Activated CD8-positive, alpha-beta memory T cell treated with anti-CD3 and anti-CD28 coated beads for 24 hours (primary cell): ENCODE data around the gene KIF15.
A peak's percentile ranks its signal among the peaks of the same experiment; 100 is the strongest.
"Not testable (repeated sequence)": the region's sequence is repeated elsewhere in the genome, so short reads cannot be mapped to it uniquely, and the experiment has no call there.

ENCODE experiments used
- DNase-seq: peaks from one replicate; pipeline ENCODE4 v3.0.0-alpha.2; 2020

The KIF15 gene

DNA sequence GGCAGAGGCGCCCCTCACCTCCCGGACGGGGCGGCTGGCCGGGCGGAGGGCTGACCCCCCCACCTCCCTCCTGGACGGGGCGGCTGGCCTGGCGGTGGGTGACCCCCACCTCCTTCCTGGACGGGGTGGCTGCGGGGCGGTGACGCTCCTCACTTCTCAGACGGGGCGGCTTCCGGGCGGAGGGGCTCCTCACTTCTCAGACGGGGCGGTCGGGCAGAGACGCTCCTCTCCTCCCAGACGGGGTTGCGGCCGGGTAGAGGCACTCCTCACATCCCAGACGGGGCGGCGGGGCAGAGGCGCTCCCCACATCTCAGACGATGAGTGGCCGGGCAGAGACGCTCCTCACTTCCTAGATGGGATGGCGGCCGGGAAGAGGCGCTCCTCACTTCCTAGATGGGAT is 59.6 kb downstream of the KIF15 start:
- DNase-seq: not testable (repeated sequence)

DNA sequence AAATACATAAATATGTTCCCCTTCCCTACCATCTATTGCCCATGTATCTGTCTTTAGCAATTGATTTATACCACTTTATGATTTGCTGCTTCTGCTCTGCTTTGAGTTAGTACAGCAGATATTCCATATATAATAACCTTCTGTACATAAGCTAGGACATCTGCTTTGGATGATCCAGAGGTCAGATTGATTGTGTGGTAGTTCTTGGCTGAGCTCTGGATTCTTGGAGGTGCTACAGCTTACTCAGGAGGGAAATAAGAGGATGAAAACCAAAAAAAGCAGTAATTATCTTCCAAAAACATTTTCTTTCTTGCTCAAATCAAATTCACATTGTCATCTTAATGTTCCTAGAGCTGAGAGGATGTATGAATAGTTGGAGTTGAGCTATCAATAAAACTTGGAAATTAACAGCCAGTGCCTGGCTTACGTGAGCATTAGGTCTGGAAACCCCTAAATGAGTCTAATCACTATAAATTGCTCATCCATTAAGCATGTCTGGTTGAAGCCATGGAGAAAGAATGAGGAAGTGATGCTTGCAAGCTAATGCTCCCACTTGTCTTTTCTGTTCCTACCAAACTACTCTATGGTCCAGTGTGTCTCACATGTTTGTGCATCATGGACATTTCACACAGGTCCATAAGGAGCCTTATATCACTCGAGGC is 63.8 kb downstream of the KIF15 start:
- no peak for DNase-seq

DNA sequence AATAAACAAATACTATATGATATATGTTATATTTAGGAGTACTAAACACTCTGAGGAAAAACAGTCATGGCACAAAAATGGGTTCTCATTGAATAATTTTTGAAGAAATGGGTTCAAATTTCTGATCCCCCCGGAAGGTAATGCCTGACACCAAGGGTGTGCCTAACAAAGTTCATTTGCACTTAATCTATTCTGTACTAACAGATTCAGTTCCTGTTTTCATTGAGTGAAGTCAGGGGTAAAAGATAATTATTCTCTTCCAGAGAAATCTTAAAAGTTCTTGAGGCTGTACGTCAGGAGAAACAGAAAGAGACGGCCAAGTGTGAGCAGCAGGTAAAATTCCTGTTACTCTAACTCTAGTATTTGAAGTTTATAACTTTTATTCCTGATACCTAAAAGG is 65.6 kb downstream of the KIF15 start:
- DNase-seq: no peak

DNA sequence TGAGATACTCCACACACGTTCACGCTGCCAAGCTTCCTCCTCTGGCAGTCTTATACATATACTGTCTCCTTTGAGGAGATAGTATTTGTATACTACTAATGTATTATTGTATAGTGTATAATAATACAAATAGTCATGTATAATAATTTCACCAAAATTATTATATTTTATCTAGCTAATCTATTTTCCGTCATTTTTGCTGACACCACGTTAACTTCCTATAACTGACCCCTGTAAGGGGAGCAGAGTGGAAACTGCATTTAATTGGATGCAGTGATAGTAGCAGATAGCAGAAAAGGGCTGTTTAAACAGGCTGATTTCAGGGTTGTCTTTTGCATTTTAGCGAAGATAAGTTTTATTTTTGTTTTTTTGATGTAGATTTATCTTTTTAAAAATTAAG is 69.6 kb downstream of the KIF15 start:
- no peak for DNase-seq

DNA sequence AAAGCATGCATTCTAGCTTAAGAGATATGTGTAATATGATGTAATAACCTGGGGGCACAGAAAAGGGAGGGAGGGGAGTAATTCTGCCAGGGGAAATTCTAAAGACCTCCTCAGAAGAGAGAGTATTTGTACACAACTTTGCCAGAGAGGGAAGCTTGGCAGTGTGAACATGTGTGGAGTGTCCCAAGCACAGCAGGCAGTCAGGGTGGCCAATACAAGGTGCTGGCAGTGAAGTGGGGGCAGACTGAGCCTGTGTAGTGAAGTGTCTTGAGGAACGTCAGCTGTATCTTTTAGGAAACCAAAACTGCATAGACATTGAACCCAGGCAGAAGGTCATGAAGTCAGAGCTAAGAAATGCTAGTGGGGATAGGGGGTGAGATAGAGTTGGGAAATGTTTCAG is 70.4 kb downstream of the KIF15 start:
- no peak for DNase-seq

DNA sequence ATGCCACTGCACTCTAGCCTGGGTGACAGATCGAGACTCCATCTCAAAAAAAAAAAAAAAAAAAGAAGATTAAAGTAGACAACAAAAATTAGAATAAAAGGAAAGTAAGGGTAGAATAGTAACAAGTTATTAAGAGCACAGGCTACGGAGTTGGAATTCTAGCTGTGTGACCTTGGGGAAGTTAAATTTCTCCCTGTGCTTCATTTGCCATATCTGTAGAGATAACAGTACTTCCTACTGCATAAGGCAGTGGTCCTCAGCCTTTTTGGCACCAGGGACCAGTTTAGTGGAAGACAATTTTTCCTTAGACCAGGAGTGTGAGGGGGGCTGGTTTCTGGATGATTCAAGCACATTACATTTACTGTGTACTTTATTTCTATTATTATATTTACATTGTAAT is 71.4 kb downstream of the KIF15 start:
- no peak for DNase-seq

DNA sequence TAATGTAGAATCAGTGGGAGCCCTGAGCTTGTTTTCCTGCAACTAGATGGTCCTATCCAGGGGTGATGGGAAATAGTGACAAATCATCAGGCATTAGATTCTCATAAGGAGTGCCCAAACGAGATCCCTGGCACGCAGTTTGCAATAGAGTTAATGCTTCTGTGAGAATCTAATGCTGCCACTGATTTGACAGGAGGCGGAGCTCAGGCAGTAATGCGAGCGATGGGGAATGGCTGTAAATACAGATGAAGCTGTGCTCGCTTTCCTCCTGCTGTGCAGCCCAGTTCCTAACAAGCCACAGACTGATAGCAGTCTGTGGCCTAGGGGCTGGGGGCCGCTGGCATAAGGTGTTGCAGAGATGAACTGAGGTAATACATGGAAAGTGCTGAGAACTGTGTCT is 71.8 kb downstream of the KIF15 start:
- DNase-seq: no peak

DNA sequence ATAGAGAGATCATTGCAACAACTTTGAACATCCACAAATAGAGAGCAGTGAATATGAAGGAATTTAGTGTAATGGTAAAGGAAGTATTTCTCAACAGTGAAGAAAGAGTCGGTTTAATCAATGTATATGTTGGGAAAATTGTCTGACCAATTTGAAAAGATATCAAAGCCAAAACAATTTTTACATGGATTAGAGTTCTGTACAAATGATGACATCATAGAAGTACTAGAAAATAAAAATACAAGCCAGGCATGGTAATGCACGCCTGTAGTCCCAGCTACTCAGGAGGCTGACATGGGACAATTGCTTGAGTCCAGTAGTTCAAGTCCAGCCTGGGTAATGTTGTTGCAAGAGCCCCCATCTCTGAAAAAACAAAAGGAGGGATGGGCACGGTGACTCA is 74.1 kb downstream of the KIF15 start:
- no peak for DNase-seq

DNA sequence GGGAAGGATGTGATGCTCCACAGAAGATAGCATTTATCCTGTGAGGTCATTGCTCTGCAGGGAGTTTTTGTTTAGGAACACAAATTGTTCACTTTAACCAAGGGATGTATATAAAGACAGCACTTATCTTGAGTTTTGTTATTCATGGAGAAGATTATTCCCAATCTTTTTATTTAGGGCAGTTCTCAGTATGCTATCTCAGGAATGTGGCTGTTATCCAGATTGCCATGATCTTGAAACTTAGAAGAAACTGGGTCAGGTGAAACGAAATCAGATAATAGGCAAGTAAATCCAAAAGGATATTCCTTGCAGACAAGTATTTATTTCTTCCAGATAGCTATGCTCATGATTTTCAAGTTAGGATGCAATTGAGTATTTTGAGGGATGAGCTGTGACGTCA is 80.8 kb downstream of the KIF15 start:
- no peak for DNase-seq

DNA sequence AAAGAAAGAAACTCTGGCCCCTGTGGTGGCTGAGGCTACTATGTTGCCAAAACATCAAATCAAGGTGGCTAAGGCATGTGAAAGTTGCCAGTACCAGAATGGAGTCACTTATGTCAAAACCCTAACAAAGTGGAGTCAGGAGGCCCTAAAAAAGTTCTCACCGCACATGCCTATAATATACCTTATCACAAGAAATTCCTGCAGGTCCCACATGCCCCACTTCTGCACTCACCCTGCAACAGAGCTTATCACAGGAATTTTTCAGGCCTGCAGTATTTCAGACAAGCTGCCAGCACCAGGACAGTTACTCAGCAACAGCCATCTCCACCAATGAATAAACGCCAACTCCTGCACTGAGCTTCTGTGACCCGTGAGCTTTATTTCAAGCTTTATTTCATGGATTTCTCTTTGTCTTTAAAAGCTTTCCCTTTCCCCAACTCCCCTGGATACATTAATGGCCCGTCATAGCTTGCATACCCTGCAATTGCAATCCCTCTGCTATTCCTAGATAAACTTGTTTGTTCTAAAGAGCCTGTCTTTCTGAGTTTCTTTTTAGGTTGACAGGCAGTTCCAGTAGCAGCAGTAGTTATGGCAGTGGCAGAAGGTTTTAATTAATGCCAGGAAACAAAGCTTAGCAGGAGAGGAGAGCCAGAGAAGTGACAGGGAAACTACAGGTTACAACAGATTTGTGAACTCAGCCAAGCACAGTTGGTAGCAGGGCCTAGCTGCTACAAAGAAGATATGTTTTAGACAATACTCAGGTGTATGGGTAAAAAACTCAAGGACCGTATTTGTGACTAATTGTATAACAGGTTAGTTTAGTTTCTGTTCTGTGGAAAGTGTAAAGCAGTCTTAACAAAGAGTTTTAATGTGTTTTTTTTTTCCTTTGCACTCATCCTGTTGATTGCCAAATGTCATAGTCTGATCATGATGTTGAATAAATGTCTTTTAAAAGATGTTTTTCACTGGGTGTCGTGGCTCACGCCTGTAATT is 84.2 kb downstream of the KIF15 start:
- no peak for DNase-seq

DNA sequence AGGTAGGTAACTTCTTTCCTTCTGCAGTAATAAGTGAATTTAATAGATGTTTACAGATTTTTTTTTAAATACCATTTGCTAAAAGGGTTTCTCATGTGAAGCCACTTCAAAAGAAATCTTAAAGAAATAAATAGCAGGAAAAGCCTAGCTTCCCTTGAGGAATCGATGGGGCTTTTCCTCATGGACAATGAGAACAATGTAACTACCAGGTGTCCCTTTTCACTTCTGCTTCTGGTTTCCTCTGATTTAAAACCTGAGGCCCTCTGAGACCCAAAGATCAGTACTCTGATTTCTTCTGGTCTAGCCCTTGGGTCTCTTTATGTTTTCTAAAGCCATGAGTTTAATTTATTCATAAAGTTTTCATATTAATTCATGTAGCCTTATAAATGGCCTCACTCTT is 87.0 kb downstream of the KIF15 start:
- DNase-seq: no peak

DNA sequence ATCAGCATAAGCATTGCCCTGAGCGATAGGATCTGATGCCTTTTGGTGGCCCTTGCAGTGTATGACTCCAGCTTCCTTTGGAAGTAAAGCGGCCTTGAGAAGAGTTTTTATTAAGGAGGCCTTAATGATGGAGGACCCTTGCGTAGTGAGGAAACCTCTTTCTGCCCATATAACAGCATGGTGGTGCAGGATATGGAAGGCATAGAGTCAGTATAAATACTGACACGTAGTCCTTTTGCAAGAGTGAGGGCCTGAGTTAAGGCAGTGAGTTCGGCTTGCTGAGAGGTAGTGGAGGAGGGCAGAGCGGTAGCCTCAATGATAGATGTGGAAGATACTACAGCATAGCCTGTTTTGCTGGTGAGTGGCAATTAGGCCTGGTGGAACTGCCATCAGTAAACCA is 95.1 kb downstream of the KIF15 start:
- DNase-seq: not testable (repeated sequence)

DNA sequence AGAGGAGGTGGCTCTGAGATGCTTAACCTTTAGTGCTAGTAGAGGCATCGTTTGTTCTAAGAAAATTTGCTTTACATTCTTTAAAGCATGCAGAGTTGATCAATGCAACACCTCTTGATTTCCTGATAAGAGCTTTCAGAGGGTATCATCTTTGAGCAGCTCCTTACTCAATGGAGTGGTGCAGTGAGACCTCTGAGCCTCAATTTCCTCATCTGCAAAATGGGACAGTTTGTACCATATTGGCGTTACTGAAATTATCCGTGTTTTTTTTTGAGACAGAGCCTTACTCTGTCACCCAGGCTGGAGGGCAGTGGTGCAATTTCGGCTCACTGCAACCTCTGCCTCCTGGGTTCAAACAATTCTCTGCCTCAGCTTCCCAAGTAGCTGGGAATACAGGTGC is 98.5 kb downstream of the KIF15 start:
- no peak for DNase-seq

DNA sequence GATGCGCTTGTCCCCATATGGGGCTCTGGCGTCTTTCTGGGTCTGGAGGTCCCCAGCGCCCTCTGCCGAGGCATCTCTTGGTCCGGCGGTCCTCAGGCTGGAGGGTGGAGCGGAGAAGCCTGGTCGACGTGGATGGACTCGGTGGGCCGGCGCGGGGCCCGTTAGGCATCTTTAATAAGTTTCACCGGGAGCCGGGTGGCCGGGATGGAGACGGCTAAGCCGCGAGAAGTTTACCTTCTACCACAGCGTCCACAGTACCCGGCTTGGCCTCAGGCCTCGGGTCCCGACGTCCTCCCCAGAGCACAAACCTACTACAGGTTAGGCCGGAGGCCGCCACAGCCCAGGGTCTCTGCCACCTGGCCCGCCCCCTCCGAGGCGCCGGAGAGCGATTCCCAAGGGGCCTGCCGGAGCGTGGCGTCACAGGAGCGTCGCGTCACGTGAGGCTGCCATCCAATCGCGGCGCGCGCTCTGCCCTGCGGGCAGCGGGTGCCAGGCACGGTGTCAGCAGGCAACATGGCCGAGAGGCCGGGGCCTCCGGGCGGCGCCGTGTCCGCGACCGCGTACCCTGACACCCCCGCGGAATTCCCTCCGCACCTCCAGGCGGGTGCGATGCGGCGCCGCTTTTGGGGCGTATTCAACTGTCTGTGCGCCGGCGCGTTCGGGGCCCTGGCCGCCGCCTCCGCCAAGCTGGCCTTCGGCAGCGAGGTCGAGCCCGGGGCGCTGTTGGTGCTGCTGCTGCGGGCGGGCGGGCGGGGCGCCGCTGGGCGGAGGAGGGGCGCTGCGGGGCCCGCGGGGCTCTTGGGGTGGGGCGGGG is 100.0 kb downstream of the KIF15 start, which contains the start of gene TMEM42:
TMEM42 (plus strand) TSS at position 501 of the 814 bp plus-strand sequence; CDS start at position 514, 13 bp downstream.
- peak; percentile 95 for DNase-seq

DNA sequence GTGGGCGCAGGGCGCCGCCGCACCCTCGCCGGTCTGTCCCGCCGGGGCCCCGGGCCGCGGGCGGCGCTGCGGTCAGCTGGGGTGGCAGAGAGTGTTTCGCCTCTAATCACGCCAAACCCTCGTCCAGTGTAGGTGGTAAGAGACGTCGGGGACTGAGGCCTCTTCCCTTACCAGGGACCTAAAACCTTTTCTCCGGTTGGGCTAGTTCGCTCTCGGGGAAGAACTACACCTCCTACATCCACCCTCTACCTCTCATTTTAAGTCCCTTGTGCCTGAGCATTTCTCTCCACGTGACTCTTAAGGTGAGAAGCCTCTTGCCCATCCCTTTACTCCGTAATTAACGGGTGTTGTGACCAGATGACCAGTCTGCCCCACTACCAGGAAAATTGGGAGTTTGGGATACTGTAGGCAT is 100.6 kb downstream of the KIF15 start:
- no peak for DNase-seq

DNA sequence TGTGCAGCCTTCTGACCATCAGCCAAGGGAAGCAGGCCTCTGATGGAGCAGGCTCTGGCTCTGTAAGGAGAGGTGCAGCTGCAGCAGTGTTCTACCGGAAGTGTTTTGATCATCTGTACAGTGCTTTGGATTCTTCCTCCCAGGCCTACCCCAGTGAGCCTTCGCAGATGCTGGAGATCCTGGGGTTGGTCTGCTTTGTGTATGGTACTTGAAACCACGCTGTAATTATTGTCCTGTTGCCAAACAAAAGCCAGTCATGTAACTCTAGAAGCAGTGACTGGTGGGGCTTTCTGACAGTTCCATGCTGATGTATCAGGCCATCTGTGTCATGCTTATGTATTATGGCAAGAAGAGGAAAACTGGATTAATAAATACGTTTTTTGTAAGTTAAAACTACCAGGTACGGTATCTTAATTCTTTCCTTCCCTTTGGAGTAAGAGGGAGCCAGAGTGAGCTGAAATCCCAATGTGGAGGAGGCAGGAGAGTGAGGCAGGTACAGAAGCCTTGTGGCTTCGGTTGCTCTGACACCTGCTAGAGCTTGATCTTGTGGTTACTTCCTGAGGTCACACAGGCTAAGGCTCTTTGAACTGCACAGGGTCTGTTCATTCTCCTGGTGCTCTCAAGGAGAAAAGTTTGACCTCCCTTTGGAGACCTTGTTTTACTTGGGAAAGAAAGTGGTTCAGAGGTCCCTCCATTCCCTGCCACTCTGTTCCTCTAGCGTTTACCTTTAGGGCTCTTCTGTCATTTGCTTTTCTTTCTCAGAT is 103.9 kb downstream of the KIF15 start:
- no peak for DNase-seq

DNA sequence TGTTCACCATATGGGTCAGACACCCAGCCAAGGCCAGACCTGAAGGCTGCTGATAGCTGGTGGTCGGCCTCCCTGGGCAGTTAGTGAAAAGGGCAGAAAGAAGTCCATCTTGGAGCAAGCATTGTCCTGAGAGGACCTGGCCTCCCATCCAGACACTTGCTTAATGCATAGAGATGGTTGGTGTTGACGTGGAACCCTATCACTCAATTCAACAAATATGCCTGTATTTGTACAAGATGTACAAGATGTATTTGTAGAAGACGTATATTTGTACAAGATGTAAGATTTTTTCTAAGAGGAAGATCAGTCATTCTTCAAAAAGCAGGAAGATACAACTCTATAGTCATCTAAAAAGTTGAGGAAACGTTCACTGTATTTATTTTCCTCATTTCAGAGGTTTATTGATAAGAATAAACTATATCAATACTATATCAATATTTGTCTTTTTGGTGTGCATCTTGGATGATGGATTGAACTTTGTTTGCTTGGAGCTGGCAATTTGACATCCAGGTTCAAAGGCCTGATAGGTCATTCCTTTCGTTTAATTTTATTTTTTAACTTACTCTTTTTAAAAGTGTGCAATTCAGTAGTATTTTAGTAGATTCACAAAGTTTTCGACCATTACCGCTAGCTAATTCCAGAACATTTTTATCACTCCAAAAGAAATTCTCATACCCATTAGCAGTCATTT is 106.0 kb downstream of the KIF15 start:
- no peak for DNase-seq

DNA sequence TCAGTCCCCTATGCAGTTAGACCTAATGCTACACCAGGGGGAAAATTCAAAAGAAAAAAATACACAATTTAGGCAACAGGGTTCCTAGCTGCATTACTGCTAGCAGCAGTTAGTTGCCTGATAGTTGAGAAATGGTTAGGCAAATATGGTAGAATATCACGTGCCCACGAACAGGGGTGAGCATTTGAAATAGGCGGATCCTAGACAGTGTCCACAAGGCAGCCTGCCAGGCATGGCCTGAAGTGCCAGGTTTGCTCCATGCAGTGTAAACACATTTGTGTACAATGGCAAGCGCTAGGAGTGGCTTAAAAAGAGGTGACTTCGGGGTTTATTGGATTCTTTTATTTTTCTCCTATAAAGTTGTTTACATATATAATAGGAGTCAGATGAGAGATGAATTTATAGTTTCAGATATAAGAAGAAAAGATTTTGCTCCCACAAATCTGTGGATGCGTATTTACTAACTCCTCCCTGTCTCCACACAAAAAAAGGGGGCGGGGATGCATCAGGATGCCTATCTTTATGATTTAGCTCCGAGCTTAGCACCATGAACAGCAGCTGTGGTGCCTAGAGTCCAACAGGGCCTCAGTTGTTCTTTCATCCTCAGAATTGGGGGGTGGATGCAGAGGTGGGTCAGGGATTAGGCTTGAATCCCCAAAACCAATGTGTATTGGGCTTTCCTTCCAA is 108.9 kb downstream of the KIF15 start:
- no peak for DNase-seq

DNA sequence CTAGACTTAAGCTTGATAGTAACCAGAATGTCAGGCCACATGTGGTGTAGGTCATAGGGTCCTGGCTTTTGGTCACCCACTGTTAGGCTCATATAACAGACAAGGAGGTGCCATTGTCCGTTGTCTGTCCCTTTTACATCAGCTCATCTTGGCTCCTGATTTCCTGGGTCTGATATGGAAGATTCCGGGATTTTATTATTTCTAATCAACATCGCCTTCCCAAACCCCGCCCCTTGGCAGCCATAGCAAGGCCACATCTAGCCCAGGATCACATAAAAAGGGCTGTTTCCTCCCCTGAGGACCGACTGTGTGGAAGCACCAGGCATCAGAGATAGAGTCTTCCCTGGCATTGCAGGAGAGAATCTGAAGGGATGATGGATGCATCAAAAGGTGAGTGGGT is 112.7 kb downstream of the KIF15 start, which contains the start of gene TGM4:
TGM4 (plus strand) TSS at position 301 of the 400 bp plus-strand sequence; CDS start at position 372, 71 bp downstream.
- no peak for DNase-seq

DNA sequence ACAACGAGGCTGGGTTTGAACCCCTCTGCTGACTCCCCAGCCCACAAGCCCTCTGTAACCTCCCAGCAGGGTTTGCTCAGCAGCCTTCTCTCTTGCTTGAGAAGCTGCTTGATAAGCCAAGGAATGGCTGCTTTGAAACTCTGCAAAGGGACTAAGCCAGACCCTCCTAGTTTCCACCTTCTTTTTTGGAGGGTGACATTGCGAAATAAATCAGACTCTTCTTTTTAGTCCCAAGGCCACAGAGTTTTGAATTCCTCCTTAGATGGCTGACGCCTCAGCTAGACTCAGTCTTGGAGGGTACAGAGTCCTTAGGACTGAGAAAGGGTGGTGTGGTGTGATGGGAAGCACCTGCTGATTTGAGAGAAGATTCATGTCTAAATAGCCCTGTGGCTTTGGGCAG is 114.0 kb downstream of the KIF15 start:
- no peak for DNase-seq

DNA sequence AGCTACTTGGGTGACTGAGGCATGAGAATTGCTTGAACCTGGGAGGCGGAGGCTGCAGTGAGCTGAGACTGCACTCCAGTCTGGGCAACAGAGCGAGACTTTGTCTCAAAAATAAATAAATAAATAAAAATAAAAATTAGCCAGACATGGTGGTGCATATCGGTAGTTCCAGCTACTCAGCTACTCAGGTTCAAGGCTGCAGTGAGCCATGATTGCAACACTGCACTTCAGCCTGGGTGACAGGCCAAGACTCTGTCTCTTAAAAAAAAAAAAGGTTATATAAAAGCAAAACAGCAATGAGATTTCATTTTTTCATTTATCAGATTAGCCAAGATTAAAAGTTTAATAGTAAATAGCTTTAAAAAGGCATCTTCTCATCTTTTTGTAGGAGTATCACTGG is 115.7 kb downstream of the KIF15 start:
- no peak for DNase-seq
